Measurements from ENCODE around the gene GATB.
A peak's percentile ranks its signal among the peaks of the same experiment; 100 is the strongest.

The GATB gene

GRCh38 chr4:151753056-151753455 lies 7.8 kb downstream of the GATB start:
- Mint-ChIP-seq H3K9me3 (no peaks in the 10 kb centered on the region), H3K27me3 (ENCODE audit: low read depth) (no peaks in the 10 kb centered on the region), H3K27ac (no peak overlapping the region), H3K4me3 (no peak overlapping the region), H3K4me1 (no peaks in the 10 kb centered on the region), H3K36me3 (ENCODE audit: low read depth) (peaks cover 39% of the 10 kb centered on the region)
- no peak for TF ChIP-seq CTCF (IDR thresholded peaks at IDR 0.05; ENCODE audit: unreplicated experiment in 3 of 3)

- H3K27ac Mint-ChIP-seq: no peak overlapping the region
- H3K36me3 Mint-ChIP-seq (ENCODE audit: low read depth): peaks cover 52% of the 10 kb centered on the region
- peaks cover 4% of the 10 kb centered on the region for H3K9me3 Mint-ChIP-seq
- H3K27me3 Mint-ChIP-seq (ENCODE audit: low read depth): no peaks in the 10 kb centered on the region
- TF ChIP-seq CTCF (IDR thresholded peaks at IDR 0.05; ENCODE audit: unreplicated experiment in 3 of 3): no peak
- H3K4me1 Mint-ChIP-seq: peaks cover 5% of the 10 kb centered on the region
- H3K4me3 Mint-ChIP-seq: no peak overlapping the region
Measured at GRCh38 chr4:151750156-151750555, 10.7 kb downstream of the GATB start.

GRCh38 chr4:151745481-151746231 lies 15.2 kb downstream of the GATB start:
- peaks cover 4% of the 10 kb centered on the region for H3K9me3 Mint-ChIP-seq
- H3K4me3 Mint-ChIP-seq: no peak overlapping the region
- H3K4me1 Mint-ChIP-seq: peaks cover 5% of the 10 kb centered on the region
- no peak overlapping the region for H3K27ac Mint-ChIP-seq
- H3K27me3 Mint-ChIP-seq (ENCODE audit: low read depth): no peaks in the 10 kb centered on the region
- no peak for TF ChIP-seq CTCF (IDR thresholded peaks at IDR 0.05; ENCODE audit: unreplicated experiment in 3 of 3)
- peaks cover 24% of the 10 kb centered on the region for H3K36me3 Mint-ChIP-seq (ENCODE audit: low read depth)

- H3K27me3 Mint-ChIP-seq (ENCODE audit: low read depth): no peaks in the 10 kb centered on the region
- peaks cover 4% of the 10 kb centered on the region for H3K9me3 Mint-ChIP-seq
- peaks cover 16% of the 10 kb centered on the region for H3K36me3 Mint-ChIP-seq (ENCODE audit: low read depth)
Measured at GRCh38 chr4:151744614-151745013, 16.2 kb downstream of the GATB start.

GRCh38 chr4:151743894-151744293 lies 16.9 kb downstream of the GATB start:
- Mint-ChIP-seq H3K27ac (no peak overlapping the region), H3K36me3 (ENCODE audit: low read depth) (peaks cover 22% of the 10 kb centered on the region), H3K27me3 (ENCODE audit: low read depth) (no peaks in the 10 kb centered on the region), H3K4me1 (peaks cover 5% of the 10 kb centered on the region), H3K9me3 (peaks cover 4% of the 10 kb centered on the region), H3K4me3 (no peak overlapping the region)
- no peak for TF ChIP-seq CTCF (IDR thresholded peaks at IDR 0.05; ENCODE audit: unreplicated experiment in 3 of 3)

More at GRCh38 chr4:151744614-151745013, 16.2 kb downstream of the GATB start:
- peak overlapping the region in 1 of 3 experiments; percentile 56 for H3K27ac Mint-ChIP-seq
- no peak overlapping the region for H3K4me3 Mint-ChIP-seq
- peaks cover 5% of the 10 kb centered on the region for H3K4me1 Mint-ChIP-seq
- no peak for TF ChIP-seq CTCF (IDR thresholded peaks at IDR 0.05; ENCODE audit: unreplicated experiment in 3 of 3)
